AG04449 (cell line): ENCODE measurements around the gene IFNGR1.

Experiments used
- CTCF ChIA-PET: fragments of 350-600 bp; formaldehyde crosslinking; extraction: SDS; loops from one replicate; lab custom pipeline; 2021; ENCODE audit warnings: antibody characterized with exemption; lab: Yijun Ruan, JAX
- POLR2A ChIA-PET: fragments of 400-600, 350-600 bp; formaldehyde crosslinking; extraction: SDS; loops from one replicate; lab custom pipeline; 2020; ENCODE audit warnings: antibody characterized with exemption, inconsistent platforms; lab: Yijun Ruan, JAX
- DNase-seq: peaks from one replicate; pipeline ENCODE4 v3.0.0-alpha.2; 2010; ENCODE audit warnings: low read depth, low spot score
- H3K4me3 ChIP-seq: 2 replicates; pipeline ENCODE4 v1.5.1; 2011; ENCODE audit warnings: low read depth, mild to moderate bottlenecking, control low read depth, low read length
- CTCF ChIP-seq: IDR thresholded peaks from one replicate; pipeline ENCODE4 v1.5.1; 2011; ENCODE audit warnings: mild to moderate bottlenecking, moderate library complexity, low read length, control low read depth, inconsistent platforms; ENCODE audit not compliant: insufficient read depth; ENCODE audit errors: missing control alignments

Gene IFNGR1

GRCh38 chr6:137171824-137172733, 47.1 kb downstream of the IFNGR1 start:
- TF ChIP-seq CTCF, result no peak
- CTCF ChIA-PET, result no interaction called here
- no peak overlapping the region for H3K4me3 ChIP-seq
- POLR2A ChIA-PET, result no interaction called here
- DNase-seq, result no peak

- ChIA-PET CTCF (no interaction called here), POLR2A (no interaction called here)
- no peak for DNase-seq
- no peak overlapping the region for H3K4me3 ChIP-seq
- no peak for TF ChIP-seq CTCF
These were observed 48.2 kb downstream of the IFNGR1 start for GRCh38 chr6:137171053-137171374.

- no peak for DNase-seq
- no peak overlapping the region for H3K4me3 ChIP-seq
- ChIA-PET POLR2A (no interaction called here), CTCF (no interaction called here)
- no peak for TF ChIP-seq CTCF
These were observed 48.7 kb downstream of the IFNGR1 start for GRCh38 chr6:137170266-137171052.

GRCh38 chr6:137167702-137168377, 51.3 kb downstream of the IFNGR1 start:
- CTCF ChIA-PET, result no interaction called here
- DNase-seq, result no peak
- TF ChIP-seq CTCF, result no peak
- no peak overlapping the region for H3K4me3 ChIP-seq
- POLR2A ChIA-PET, result no interaction called here

GRCh38 chr6:137166247-137167098, 52.7 kb downstream of the IFNGR1 start:
- ChIA-PET POLR2A (no interaction called here), CTCF (interaction anchor here (0.6 to 2.2 kb wide), 3 partner anchors 11 to 73 kb away, joined by 3 to 11 read pairs (median 7); no protein-coding TSS in a partner anchor)
- TF ChIP-seq CTCF, result no peak
- H3K4me3 ChIP-seq, result no peak overlapping the region
- no peak for DNase-seq
